Activated T-cell treated with anti-CD3 and anti-CD28 coated beads, Interleukin-2, amount 50 U/mL, for 4 hours (primary cell): Measurements from ENCODE around the gene LINGO1. TPM values are rescaled to one million over a fixed set of nuclear protein-coding genes. Genes with fewer than 3 reads are reported as not detected.

ENCODE experiments used
- ATAC-seq, 2 donors: fragments of 200-7000 bp; cut with Tn5 transposase; one replicate each; pipeline ENCODE4 v1.10.0; 2021
- DNase-seq: peaks from one replicate; pipeline ENCODE4 v3.0.0-alpha.2; 2020
- H3K27me3 Mint-ChIP-seq: one replicate; pipeline ENCODE4 v1.8.0; 2021; ENCODE audit warnings: low read depth, mixed read lengths
- H3K36me3 Mint-ChIP-seq: one replicate; pipeline ENCODE4 v1.8.0; 2022; ENCODE audit warnings: mixed read lengths; ENCODE audit not compliant: insufficient read depth
- H3K4me1 Mint-ChIP-seq: one replicate; pipeline ENCODE4 v1.8.0; 2021; ENCODE audit warnings: low read depth, mixed read lengths
- H3K4me3 Mint-ChIP-seq: one replicate; pipeline ENCODE4 v1.8.0; 2021; ENCODE audit warnings: mild to moderate bottlenecking, moderate library complexity, mixed read lengths
- H3K9me3 Mint-ChIP-seq: one replicate; pipeline ENCODE4 v1.8.0; 2021; ENCODE audit warnings: mixed read lengths
- total RNA-seq, 3 donors: library from RNA; stranded (reverse); gene quantifications; one replicate each; pipeline ENCODE4 v1.2.1, GENCODE V29; 2021

Gene LINGO1, protein sequence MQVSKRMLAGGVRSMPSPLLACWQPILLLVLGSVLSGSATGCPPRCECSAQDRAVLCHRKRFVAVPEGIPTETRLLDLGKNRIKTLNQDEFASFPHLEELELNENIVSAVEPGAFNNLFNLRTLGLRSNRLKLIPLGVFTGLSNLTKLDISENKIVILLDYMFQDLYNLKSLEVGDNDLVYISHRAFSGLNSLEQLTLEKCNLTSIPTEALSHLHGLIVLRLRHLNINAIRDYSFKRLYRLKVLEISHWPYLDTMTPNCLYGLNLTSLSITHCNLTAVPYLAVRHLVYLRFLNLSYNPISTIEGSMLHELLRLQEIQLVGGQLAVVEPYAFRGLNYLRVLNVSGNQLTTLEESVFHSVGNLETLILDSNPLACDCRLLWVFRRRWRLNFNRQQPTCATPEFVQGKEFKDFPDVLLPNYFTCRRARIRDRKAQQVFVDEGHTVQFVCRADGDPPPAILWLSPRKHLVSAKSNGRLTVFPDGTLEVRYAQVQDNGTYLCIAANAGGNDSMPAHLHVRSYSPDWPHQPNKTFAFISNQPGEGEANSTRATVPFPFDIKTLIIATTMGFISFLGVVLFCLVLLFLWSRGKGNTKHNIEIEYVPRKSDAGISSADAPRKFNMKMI
- not detected for total RNA-seq

DNA sequence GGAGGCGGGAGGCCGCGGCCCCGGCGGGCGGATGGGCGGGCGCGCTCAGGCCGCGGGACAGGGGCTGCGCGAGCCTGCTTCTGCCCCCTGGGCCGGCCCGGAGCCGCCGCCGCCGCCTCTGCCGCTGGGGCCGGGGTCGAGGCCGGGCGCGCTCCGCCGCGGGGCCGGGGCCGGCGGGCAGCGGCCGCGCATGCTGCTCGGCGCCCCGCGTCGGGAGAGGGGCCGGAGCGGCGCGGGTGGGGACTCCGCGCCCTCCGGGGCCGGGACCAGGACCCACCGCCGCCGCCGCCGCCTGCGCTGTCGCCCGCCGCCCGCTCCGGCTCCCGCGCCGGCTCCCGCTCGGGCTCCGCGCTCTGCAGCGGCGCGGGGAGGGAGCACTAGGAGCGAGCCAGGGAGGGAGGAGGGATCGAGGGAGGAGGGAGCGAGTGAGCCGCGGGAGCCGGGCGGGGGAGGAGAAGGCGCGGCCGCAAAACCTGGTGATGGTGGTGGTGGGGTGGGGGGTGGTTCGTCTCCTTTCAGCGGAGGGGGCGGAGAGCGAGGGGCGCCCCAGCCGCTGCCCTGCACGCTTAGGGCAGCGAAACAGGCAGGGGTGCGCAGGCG, at the start of gene LINGO1:
TSS of gene LINGO1 (minus strand) at position 379 of the 600 bp plus-strand sequence. CDS start 597 bp downstream, outside the sequence.
- no peak for DNase-seq
- Mint-ChIP-seq H3K27me3 (peaks cover 55% of the 10 kb centered on the region), H3K9me3 (no peaks in the 10 kb centered on the region), H3K4me1 (peaks cover 11% of the 10 kb centered on the region), H3K4me3 (peak within 1 kb of the TSS; percentile 64), H3K36me3 (no peaks in the 10 kb centered on the region)
- peak; percentile 6 to 24 for ATAC-seq

DNA sequence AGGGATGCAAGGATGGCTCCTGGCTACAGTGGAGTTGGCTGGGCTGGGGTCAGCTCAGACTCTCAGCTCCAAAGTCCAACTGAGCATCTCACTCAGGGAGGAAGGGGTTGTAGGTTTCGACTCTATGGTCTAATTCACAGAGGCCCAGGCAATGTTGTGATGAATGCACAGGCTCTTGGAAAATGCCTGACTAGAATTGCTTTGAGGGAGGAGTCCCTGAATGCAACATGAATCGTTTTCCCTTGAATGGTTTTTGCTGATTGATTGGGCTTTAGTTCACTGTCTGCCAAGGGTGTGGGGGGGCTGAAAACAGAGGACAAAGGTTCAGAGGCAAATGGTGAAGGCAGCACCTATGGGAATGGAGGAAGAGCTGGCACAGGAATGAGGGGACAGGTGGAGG, 48.6 kb upstream of the LINGO1 start:
- H3K4me3 Mint-ChIP-seq, result no peak overlapping the region
- no peaks in the 10 kb centered on the region for H3K9me3 Mint-ChIP-seq
- ATAC-seq (no peak), DNase-seq (no peak)
- peaks cover 20% of the 10 kb centered on the region for H3K27me3 Mint-ChIP-seq
- no peaks in the 10 kb centered on the region for H3K36me3 Mint-ChIP-seq
- H3K4me1 Mint-ChIP-seq, result no peaks in the 10 kb centered on the region

DNA sequence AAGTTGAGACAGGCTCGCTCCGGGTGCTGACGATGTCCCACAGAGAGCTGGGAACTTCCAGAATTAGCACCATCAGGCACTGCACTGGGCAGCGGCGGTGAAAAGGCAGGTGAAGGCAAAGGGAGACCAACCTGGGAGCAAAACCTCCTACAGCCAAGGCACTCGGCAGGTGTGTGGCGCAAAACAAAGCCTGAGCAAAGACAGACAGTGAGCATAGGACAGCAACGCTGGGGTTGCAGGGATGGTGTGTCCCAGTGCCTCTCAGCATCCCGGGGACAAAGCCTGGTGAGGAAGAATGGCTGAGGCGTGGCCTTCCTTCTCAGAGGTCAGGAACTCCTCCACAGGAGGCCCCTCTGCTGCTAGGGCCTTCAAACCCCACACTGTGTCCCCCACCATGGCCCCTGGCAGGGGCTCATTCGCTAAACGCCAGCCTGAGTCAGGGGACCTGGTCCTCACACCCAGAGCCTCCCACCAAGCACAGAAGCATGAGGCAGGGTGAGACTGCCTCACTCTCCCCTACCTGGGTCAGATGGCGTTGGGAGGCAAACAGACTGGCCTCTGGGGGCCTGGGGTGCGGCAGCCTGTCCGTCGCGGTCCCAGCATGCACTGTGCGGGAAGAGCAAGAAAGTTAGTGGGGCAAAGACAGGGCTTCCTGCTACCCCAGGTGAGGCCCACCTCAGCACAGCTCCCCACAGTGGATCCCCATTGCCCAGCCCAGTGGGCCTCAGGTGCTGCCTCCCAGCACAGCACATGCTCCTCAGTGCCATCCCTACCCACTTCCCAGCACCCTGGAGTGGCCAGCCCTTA, 44.1 kb upstream of the LINGO1 start:
- DNase-seq (no peak), ATAC-seq (no peak)
- Mint-ChIP-seq H3K27me3 (peaks cover 12% of the 10 kb centered on the region), H3K4me1 (no peaks in the 10 kb centered on the region), H3K4me3 (no peak overlapping the region), H3K9me3 (no peaks in the 10 kb centered on the region), H3K36me3 (no peaks in the 10 kb centered on the region)

DNA sequence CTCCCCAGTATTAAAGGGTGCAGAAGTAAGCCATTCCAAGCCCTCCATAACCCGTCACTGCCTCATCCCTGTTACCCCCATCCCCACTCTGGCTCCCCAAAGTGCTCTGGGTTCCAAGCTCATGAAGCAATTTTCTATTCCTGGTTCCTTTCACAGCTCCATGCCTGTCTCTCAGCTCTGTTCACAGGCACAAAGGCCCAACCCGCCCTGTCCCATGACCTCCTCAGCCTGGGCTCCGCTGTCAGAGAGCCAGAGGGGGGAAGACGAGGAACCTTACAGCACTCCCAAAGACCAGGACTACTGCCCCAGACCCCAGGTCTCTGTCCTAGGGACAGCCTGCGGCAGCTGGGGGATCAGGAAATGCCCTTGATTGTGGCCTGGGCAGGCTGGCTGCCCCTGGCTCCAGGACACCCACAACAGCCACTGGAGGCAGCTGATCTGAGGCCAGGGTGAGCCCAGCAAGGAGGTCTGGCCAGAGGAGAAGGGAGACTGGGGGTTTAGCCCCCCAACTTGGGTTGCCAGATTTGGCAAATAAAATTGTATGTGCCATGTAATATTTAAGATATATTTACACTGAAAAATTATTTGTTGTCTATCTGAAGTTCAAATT, 43.2 kb upstream of the LINGO1 start:
- Mint-ChIP-seq H3K4me1 (no peaks in the 10 kb centered on the region), H3K9me3 (no peaks in the 10 kb centered on the region), H3K36me3 (no peaks in the 10 kb centered on the region), H3K27me3 (peaks cover 12% of the 10 kb centered on the region), H3K4me3 (no peak overlapping the region)
- ATAC-seq (no peak), DNase-seq (no peak)

DNA sequence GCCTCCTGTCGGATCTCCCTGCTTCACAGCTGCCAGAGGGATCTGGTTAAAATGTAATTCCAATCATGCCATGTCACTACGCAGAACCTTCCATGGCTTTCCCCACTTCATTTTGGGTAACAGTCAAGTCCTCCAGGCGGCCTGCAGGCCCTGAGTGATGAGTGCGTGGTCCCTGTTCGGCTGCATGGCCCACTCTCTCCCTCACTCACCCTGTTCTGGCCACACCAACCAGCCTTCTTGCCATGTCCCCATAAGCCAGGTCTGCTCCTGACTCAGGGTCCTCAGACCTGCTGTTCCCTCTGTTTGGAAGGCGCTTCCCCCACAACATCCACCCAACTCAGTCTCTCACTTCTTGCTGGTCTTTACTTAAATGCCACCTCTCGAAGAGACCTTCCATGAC, 41.6 kb upstream of the LINGO1 start:
- Mint-ChIP-seq H3K4me3 (no peak overlapping the region), H3K4me1 (no peaks in the 10 kb centered on the region), H3K36me3 (no peaks in the 10 kb centered on the region), H3K9me3 (no peaks in the 10 kb centered on the region), H3K27me3 (peaks cover 19% of the 10 kb centered on the region)
- DNase-seq, result no peak
- ATAC-seq, result no peak

DNA sequence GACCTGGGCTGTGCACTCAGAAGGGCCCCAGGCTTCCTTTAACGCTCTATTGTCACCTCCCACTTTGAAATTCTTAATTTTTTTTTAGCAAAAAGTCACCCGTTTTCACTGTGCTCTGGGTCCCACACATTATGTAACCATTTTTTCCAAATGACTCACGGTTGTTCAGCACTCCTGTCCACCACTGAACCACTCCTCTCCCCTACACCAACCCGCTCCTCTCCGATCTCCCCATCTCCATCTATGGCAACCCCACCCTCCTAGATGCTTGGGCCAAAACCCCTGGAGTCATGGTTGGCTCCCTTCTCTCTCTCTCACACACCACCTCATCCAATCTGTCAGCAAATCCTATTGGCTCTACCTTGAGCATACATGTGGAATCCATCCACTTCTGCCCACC, 41.2 kb upstream of the LINGO1 start:
- DNase-seq (no peak), ATAC-seq (no peak)
- Mint-ChIP-seq H3K9me3 (no peaks in the 10 kb centered on the region), H3K27me3 (peaks cover 20% of the 10 kb centered on the region), H3K4me1 (no peaks in the 10 kb centered on the region), H3K4me3 (no peak overlapping the region), H3K36me3 (no peaks in the 10 kb centered on the region)

DNA sequence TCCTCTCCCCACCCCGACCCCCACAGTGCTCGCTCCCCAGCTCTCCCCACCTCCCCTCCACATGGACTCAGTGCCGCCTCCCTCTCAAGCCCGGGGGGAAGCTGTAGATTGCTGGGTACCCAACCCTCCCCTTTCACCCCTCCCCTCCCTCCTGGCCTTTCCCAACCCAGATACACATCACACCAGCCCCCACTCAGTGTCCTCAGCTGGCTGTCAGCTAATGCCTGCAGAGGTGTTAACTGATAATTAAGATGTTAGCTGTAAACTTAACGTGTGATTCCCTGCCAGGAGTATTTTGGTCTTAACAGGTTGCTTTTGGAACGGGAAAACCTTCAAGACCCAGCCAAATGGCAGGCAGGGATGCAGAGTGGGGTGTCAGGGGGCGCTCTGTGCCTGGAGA, 39.4 kb upstream of the LINGO1 start:
- H3K4me1 Mint-ChIP-seq, result no peaks in the 10 kb centered on the region
- H3K4me3 Mint-ChIP-seq, result no peak overlapping the region
- peaks cover 8% of the 10 kb centered on the region for H3K27me3 Mint-ChIP-seq
- ATAC-seq (no peak), DNase-seq (no peak)
- H3K36me3 Mint-ChIP-seq, result no peaks in the 10 kb centered on the region
- H3K9me3 Mint-ChIP-seq, result no peaks in the 10 kb centered on the region

DNA sequence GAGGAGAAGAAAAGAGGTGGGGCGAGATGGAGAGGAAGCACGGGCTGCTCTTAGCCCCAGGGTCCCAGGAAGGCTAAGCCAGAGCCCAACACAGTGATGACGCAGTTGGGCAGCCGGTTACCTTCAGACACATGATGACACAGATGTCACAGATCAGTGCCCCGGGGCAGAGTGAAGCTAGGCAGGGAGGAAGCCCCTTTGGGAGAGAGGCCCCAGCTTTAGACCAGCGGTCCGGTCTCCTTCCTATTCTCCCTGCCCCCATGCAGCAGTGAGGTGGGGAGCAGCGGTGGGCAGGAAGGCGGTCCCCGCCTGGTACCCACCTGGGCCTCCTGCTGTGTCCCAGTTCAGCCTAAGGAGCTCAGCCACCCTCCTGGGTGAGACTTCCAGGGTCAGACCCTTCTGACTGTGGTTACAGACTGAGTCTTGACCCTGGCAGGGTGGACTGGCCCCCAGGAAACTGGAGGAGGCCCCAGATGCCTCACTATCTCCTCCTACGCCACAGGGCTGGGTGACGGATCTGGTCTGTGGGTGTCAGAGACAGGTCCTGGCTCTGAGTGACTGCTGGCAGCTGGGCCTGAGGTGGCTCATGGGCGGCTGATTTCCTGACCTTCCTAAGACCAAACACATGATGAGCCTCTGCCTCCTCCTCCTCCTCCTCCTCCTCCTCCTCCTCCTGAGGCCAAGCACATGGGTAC, 38.8 kb upstream of the LINGO1 start:
- H3K36me3 Mint-ChIP-seq, result no peaks in the 10 kb centered on the region
- ATAC-seq, result no peak
- no peaks in the 10 kb centered on the region for H3K4me1 Mint-ChIP-seq
- H3K27me3 Mint-ChIP-seq, result peaks cover 10% of the 10 kb centered on the region
- DNase-seq, result no peak
- no peaks in the 10 kb centered on the region for H3K9me3 Mint-ChIP-seq
- no peak overlapping the region for H3K4me3 Mint-ChIP-seq

DNA sequence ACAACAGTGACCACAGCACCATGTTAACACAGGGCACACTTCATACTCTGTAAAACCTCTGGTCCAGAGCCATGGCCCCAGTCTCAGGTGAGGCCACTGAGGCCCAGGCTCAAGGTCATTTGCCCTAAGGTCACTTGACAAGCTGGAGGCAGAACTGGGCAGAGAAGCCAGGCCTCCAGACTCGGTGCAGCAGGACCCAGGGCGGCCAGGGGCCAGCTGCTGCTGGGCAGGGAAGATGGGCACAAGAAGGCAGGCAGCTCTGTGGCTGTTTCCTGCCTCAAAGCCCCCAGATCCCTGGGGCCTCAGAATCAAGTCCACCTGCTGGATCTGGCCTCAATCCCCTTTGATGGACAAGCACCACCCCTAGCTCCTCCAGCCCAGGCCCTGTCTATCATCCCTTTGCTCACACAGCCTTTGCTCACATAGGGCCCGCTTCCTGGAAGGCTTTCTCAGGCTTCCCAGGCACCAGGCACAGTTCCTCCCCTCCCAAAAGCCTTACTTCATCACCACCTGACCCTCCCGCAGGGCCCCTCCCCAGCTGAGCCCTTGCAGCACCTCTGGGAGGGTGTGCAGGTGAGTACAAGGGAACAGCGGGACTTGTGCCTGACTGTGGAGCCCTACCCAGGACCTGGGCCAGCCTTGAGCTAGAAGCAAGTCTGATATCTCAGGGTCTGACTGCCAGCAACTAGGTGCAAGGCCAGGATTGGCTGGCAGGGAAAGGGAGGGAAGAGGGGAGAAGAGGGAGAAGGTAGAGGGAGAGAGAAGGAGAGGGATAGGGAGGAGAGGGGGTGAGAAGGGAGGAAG, 38.0 kb upstream of the LINGO1 start:
- H3K4me3 Mint-ChIP-seq, result no peak overlapping the region
- no peaks in the 10 kb centered on the region for H3K36me3 Mint-ChIP-seq
- no peaks in the 10 kb centered on the region for H3K4me1 Mint-ChIP-seq
- H3K9me3 Mint-ChIP-seq, result no peaks in the 10 kb centered on the region
- ATAC-seq, result no peak
- no peak for DNase-seq
- peaks cover 12% of the 10 kb centered on the region for H3K27me3 Mint-ChIP-seq

DNA sequence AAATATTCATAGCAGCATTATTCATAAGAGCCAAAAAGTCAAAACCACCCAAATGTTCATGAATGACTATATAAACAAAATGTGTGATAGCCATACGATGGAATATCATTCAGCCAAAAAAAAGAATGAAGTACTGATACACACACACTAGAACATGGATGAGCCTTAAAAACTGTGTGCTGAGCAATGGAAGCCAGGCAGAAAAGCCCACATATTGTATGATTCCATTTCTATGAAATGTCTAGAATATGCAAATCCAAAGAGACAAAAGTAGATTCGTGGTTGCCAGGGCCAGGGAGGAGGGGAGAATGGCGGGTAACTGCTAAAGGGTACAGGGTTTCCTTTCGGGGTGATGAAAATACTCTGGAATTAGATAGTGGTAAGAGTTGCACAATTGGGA, 37.2 kb upstream of the LINGO1 start:
- H3K4me1 Mint-ChIP-seq, result no peaks in the 10 kb centered on the region
- H3K36me3 Mint-ChIP-seq, result no peaks in the 10 kb centered on the region
- no peaks in the 10 kb centered on the region for H3K9me3 Mint-ChIP-seq
- ATAC-seq, result no peak
- no peak overlapping the region for H3K4me3 Mint-ChIP-seq
- peaks cover 15% of the 10 kb centered on the region for H3K27me3 Mint-ChIP-seq
- DNase-seq, result no peak

DNA sequence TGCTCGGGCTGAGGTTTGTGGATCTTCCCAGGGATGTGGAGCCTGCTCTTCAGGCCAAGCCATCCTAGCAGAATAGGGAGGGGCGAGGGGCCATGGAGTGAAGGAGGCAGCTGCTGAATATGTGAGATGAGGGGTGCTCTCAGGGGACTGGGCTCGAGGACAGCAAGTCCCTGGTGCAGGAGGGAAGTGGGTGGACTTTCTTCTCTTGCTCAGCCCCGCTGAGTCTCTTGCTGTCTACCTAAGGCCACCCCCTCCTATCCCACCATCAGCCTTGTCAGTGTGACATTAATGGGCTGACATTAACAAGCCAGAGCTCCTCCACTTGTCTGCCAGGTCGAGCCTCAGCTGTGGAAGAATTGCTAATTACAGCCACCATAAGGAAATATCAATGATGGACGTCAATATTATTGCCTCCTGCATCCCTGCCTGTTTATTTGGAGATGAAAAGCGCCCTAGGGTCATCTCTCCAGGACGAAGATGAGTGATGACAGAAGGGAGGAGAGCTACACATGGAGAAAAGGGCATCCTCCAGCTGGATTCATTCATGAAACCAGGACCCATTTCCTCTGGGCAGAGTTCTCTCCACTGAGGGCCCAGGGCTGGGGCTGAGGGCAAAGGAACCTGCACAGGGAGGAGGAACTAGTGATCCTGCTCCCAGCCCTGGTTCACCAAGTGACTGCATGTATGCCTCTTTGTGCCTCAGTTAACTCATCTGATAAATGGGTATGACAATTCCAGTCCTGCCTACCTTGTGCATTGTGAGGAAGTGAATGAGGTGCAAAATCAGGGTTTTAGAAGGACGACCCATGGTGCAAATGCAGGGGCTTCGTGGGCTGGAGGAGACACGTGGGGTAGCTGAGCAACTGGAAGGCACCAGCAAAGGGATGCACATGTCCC, 34.9 kb upstream of the LINGO1 start:
- Mint-ChIP-seq H3K4me1 (no peaks in the 10 kb centered on the region), H3K9me3 (no peaks in the 10 kb centered on the region), H3K36me3 (no peaks in the 10 kb centered on the region), H3K27me3 (peaks cover 15% of the 10 kb centered on the region), H3K4me3 (no peak overlapping the region)
- ATAC-seq (no peak), DNase-seq (no peak)

DNA sequence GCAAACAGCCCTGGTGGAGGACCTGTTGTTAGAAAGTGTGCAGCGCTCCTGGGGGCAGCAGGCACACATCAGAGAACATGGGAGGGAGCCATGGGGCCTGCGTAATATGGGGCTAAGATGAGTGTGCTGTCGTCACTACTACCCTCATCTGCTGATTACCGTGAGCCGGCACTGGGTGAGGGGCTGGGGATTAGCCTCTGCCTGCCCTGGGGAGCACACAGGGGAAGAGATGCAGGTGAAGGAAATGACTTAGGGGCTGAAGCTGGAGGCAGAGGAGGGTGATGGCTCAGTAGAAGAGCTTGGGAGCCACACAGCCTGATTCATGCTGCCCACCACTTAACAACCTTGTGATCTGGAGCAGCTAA, 33.6 kb upstream of the LINGO1 start:
- Mint-ChIP-seq H3K4me1 (no peaks in the 10 kb centered on the region), H3K27me3 (peaks cover 15% of the 10 kb centered on the region), H3K4me3 (no peak overlapping the region), H3K9me3 (no peaks in the 10 kb centered on the region), H3K36me3 (no peaks in the 10 kb centered on the region)
- DNase-seq (no peak), ATAC-seq (no peak)
